Right lobe of liver (tissue), 6 donors: ENCODE measurements around the gene OR56A3. TPM values are rescaled to one million over a fixed set of nuclear protein-coding genes. Genes with fewer than 3 reads are reported as not detected.
A peak's percentile ranks its signal among the peaks of the same experiment; 100 is the strongest.

Experiments
- ATAC-seq, 4 donors: fragments of 200-7000 bp; cut with Tn5 transposase; one replicate each; pipeline ENCODE4 v1.9.1; 2020; ENCODE audit warnings: mild to moderate bottlenecking in 4 of 4, moderate library complexity in 4 of 4
- DNase-seq, 3 donors: peaks; one replicate each; pipeline ENCODE4 v3.0.0-alpha.2; 2020
- H3K27ac ChIP-seq, 3 donors: fragments of 200-600 bp; one replicate each; pipeline ENCODE4 v1.8.0; 2022
- H3K27me3 ChIP-seq, 2 donors: fragments of 200-600 bp; one replicate each; pipeline ENCODE4 v1.8.0; 2022
- H3K36me3 ChIP-seq, 4 donors: fragments of 200-600 bp; sonication (generic) in 1 of 4; one replicate each; pipeline versions ENCODE4 v1.5.1 to v1.8.0; 2017 to 2022; ENCODE audit warnings: control low read depth in 1 of 4
- H3K4me1 ChIP-seq, 4 donors: fragments of 200-600 bp; sonication (generic) in 1 of 4; one replicate each; pipeline versions ENCODE4 v1.5.1 to v1.8.0; 2017 to 2022; ENCODE audit warnings: control low read depth in 1 of 4
- H3K4me3 ChIP-seq, 3 donors: fragments of 200-600 bp; one replicate each; pipeline ENCODE4 v1.8.0; 2022
- H3K9me3 ChIP-seq, 4 donors: fragments of 200-600 bp; sonication (generic) in 1 of 4; one replicate each; pipeline versions ENCODE4 v1.5.1 to v1.8.0; 2017 to 2022; ENCODE audit warnings: control low read depth in 1 of 4
- POLR2A ChIP-seq: fragments of 450-650 bp; IDR thresholded peaks from one replicate; pipeline ENCODE4 v1.6.1; 2017; ENCODE audit warnings: antibody characterized with exemption, mild to moderate bottlenecking
- WGBS: methylation state at CpG from one replicate; pipeline ENCODE4 v1.1.6; 2018; ENCODE audit warnings: low coverage, low lambda C conversion rate; ENCODE audit not compliant: insufficient coverage; ENCODE audit errors: missing lambda C conversion rate; 5-methylcytosine and 5-hydroxymethylcytosine counted together
- intact Hi-C, 2 donors: fragments of 100-400 bp; cut with DNase I; formaldehyde crosslinking; loops; one replicate each; pipeline versions ENCODE4 v1.11.2 to v1.14.1; 2022
- total RNA-seq, 6 experiments: library from RNA; depleted of rRNA in 2 of 6; stranded (reverse); fragments of >200 nt in 2 of 6; fragmentation: NEBNext Ultra II Directional in 3 of 6; extraction: Animal tissue kit (Norgen Biotek cat#: 25700) in 3 of 6; gene quantifications; one replicate each; pipeline versions ENCODE4 v1.1.0 to v1.2.4, GENCODE V29; 2016 to 2023
- TF ChIP-seq, protein P1 (sequence below), 4 donors: fragments of 200-600 bp in 3 of 4; fragments of 450-650 bp in 1 of 4; IDR thresholded peaks; one replicate each; pipeline versions ENCODE4 v1.5.1 to v1.8.0; 2016 to 2022; ENCODE audit warnings: antibody characterized with exemption in 4 of 4, mild to moderate bottlenecking in 2 of 4
- donor health status: DM: no; HTN: yes; CAD: no.
- donor health status: DM: no; HTN: no; CAD: no.
- donor health status: DM: no; HTN: no; CAD: no.
- donor health status: DM: no; HTN: yes; CAD: no.
- donor health status: DM: no; HTN: yes; CAD: no.

OR56A3 gene
- total RNA-seq, 6 experiments from 2014 or later: not detected

DNA sequence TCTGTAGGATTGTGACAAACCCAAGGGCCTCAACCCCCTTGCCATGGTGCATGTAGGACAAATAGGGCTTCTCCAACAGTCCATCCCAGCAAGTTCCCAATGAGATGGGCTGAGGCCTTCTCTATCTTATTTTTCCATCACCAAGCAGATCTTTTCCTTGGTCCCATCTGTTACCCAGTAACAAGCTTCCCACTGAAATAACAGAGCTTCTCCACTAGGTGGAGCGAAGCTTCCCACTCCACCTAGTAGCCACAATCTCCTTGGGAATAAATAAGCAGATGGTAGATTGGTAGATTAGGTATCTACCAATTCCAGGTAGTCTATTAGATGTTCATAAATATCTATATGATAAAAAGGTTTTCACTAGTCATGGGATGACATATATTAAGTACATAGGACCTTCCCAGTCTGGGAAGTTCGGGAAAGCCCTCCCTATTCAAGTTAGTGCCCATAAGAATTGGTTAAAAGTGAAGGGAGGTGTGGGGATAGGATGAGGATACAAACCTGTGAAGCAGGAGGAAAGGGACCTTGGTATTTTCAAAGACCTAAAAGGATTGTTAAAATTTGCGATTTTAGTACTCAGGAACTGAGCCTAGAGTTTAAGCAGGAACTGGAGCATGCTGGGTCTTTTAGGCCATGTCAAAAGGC is 50.7 kb downstream of the OR56A3 start:
- H3K36me3 ChIP-seq: no peaks in the 10 kb centered on the region
- no peaks in the 10 kb centered on the region for H3K4me1 ChIP-seq
- intact Hi-C loops: no loop called here
- H3K9me3 ChIP-seq: no peaks in the 10 kb centered on the region
- WGBS: 40% methylated on average over 3 of the region's 3 CpGs
- no peaks in the 10 kb centered on the region for H3K27me3 ChIP-seq
- peak; percentile 68 to 71 (median 70) for ATAC-seq
- DNase-seq: no peak
- H3K27ac ChIP-seq: no peak overlapping the region
- no peak overlapping the region for H3K4me3 ChIP-seq
- TF ChIP-seq, protein P1, sequence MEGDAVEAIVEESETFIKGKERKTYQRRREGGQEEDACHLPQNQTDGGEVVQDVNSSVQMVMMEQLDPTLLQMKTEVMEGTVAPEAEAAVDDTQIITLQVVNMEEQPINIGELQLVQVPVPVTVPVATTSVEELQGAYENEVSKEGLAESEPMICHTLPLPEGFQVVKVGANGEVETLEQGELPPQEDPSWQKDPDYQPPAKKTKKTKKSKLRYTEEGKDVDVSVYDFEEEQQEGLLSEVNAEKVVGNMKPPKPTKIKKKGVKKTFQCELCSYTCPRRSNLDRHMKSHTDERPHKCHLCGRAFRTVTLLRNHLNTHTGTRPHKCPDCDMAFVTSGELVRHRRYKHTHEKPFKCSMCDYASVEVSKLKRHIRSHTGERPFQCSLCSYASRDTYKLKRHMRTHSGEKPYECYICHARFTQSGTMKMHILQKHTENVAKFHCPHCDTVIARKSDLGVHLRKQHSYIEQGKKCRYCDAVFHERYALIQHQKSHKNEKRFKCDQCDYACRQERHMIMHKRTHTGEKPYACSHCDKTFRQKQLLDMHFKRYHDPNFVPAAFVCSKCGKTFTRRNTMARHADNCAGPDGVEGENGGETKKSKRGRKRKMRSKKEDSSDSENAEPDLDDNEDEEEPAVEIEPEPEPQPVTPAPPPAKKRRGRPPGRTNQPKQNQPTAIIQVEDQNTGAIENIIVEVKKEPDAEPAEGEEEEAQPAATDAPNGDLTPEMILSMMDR (IDR thresholded peaks at IDR 0.05): peak; percentile 43 to 60 (median 52)
- TF ChIP-seq POLR2A: no peak

DNA sequence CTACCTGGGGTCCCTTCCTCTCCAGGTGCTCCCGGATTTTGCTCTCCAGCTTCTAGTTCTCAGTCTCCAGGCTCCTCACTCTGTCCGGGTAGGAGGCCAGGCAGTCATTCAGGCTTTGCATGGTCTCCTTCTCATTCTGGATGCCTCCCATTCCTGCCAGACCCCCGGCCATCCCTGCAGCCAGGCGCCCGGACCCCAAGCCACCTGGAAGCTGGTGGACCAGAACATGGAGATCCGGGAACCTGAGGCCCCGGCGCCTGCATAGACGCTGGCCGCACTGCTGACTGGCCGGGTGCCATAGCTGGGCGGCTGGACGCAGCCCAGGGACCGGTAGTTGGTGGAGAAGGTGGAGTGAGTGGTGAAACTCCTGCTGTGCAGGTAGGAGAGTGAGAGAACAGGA is 52.7 kb downstream of the OR56A3 start:
- no peak for ATAC-seq
- no peaks in the 10 kb centered on the region for H3K36me3 ChIP-seq
- H3K9me3 ChIP-seq: no peaks in the 10 kb centered on the region
- no peak overlapping the region for H3K27ac ChIP-seq
- H3K4me3 ChIP-seq: no peak overlapping the region
- DNase-seq: no peak
- no peaks in the 10 kb centered on the region for H3K4me1 ChIP-seq
- intact Hi-C loops: no loop called here
- H3K27me3 ChIP-seq: no peaks in the 10 kb centered on the region
- no peak for TF ChIP-seq POLR2A
- TF ChIP-seq, protein P1 (IDR thresholded peaks at IDR 0.05): no peak
- WGBS: 70% methylated on average over 11 of the region's 14 CpGs

Other genes with a start within 250 kb of the OR56A3 start
- gene OR56B1, start 205.8 kb upstream of the OR56A3 start, total RNA-seq: under 1 TPM in 1 of 6 experiments, not detected in 5; 0.12 TPM
- gene OR52N4, start 188.0 kb upstream of the OR56A3 start, total RNA-seq: not detected
- not detected for gene OR52N5, start 158.9 kb upstream of the OR56A3 start, total RNA-seq
- gene OR52N1, start 151.0 kb upstream of the OR56A3 start, total RNA-seq: not detected
- gene OR52N2, start 133.3 kb upstream of the OR56A3 start, total RNA-seq: not detected
- not detected for gene OR52E6, start 100.4 kb upstream of the OR56A3 start, total RNA-seq
- gene OR52E8, start 84.6 kb upstream of the OR56A3 start, total RNA-seq: not detected
- gene OR52E4, start 61.6 kb upstream of the OR56A3 start, total RNA-seq: not detected
- not detected for gene OR52E5, start 49.0 kb upstream of the OR56A3 start, total RNA-seq
- not detected for gene OR56A5, start 26.2 kb downstream of the OR56A3 start, total RNA-seq
- not detected for gene OR52L1, start 44.7 kb downstream of the OR56A3 start, total RNA-seq
- gene OR56A4, start 64.7 kb downstream of the OR56A3 start, total RNA-seq: under 1 TPM in 1 of 6 experiments, not detected in 5; 0.04 TPM
- gene OR56A1, start 88.5 kb downstream of the OR56A3 start, total RNA-seq: not detected
- not detected for gene OR56B4, start 165.4 kb downstream of the OR56A3 start, total RNA-seq
- gene OR52B2, start 228.1 kb downstream of the OR56A3 start, total RNA-seq: under 1 TPM in 1 of 6 experiments, not detected in 5; 0.20 TPM